Measurements from ENCODE around the gene IPMK. TPM values are rescaled to one million over a fixed set of nuclear protein-coding genes. Genes with fewer than 3 reads are reported as not detected.

Gene IPMK
- total and polyA plus RNA-seq, 9 of the 15 experiments (the other 6 are each of a cell fraction or from before 2014, with no cell fraction given) = 0.98 to 4.4 (median 2.7) TPM

- peak; percentile 54 for TF ChIP-seq DACH1 (IDR thresholded peaks at IDR 0.05; ENCODE audit: partially characterized antibody)
- no peak for TF ChIP-seq STAT5B (CRISPR knock-in tag; IDR thresholded peaks at IDR 0.05)
- TF ChIP-seq, protein P1, sequence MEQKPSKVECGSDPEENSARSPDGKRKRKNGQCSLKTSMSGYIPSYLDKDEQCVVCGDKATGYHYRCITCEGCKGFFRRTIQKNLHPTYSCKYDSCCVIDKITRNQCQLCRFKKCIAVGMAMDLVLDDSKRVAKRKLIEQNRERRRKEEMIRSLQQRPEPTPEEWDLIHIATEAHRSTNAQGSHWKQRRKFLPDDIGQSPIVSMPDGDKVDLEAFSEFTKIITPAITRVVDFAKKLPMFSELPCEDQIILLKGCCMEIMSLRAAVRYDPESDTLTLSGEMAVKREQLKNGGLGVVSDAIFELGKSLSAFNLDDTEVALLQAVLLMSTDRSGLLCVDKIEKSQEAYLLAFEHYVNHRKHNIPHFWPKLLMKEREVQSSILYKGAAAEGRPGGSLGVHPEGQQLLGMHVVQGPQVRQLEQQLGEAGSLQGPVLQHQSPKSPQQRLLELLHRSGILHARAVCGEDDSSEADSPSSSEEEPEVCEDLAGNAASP (IDR thresholded peaks at IDR 0.05) = no peak
- TF ChIP-seq BRD4 (IDR thresholded peaks at IDR 0.05) = no peak
- peak; percentile 47; the same call in 1 of the 2 replicates for TF ChIP-seq ETV5 (CRISPR knock-in tag; IDR thresholded peaks at IDR 0.05; ENCODE audit: low read depth)
- no peak for TF ChIP-seq RFX5 (IDR thresholded peaks at IDR 0.05; ENCODE audit: low read depth, low read length)
- TF ChIP-seq, protein P2, sequence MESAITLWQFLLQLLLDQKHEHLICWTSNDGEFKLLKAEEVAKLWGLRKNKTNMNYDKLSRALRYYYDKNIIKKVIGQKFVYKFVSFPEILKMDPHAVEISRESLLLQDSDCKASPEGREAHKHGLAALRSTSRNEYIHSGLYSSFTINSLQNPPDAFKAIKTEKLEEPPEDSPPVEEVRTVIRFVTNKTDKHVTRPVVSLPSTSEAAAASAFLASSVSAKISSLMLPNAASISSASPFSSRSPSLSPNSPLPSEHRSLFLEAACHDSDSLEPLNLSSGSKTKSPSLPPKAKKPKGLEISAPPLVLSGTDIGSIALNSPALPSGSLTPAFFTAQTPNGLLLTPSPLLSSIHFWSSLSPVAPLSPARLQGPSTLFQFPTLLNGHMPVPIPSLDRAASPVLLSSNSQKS (CRISPR knock-in tag; IDR thresholded peaks at IDR 0.05) = no peak
- peak; percentile 97 for TF ChIP-seq MEIS2 (IDR thresholded peaks at IDR 0.05; ENCODE audit: partially characterized antibody)
- TF ChIP-seq XRCC3 (IDR thresholded peaks at IDR 0.05) = no peak
- TF ChIP-seq ZNF217 (CRISPR knock-in tag; IDR thresholded peaks at IDR 0.05) = no peak
- TF ChIP-seq EHMT2 (IDR thresholded peaks at IDR 0.05) = no peak
- no peak for TF ChIP-seq FUS (optimal IDR thresholded peaks at IDR 0.05; ENCODE audit: low read depth, low read length)
- TF ChIP-seq ZNF644 (tag; IDR thresholded peaks at IDR 0.05; ENCODE audit: low read depth) = no peak; the same call in 1 of the 2 replicates
- TF ChIP-seq KAT7 (CRISPR knock-in tag; IDR thresholded peaks at IDR 0.05; ENCODE audit: borderline replicate concordance) = no peak
- TF ChIP-seq SRSF9 (IDR thresholded peaks at IDR 0.05; ENCODE audit: borderline replicate concordance, low read depth, low read length) = no peak
- peak; percentile 51; the same call in 1 of the 2 replicates for TF ChIP-seq GABPB1 (CRISPR knock-in tag; IDR thresholded peaks at IDR 0.05)
- TF ChIP-seq SRSF7 (optimal IDR thresholded peaks at IDR 0.05; ENCODE audit: low read depth, low read length) = no peak
- peak; percentile 89 for TF ChIP-seq SP1 (CRISPR knock-in tag; IDR thresholded peaks at IDR 0.05)
- no peak for TF ChIP-seq MECOM (CRISPR knock-in tag; IDR thresholded peaks at IDR 0.05)
- no peak for TF ChIP-seq ZEB2 (IDR thresholded peaks at IDR 0.05)
- no peak for TF ChIP-seq HDGF (IDR thresholded peaks at IDR 0.05)
- TF ChIP-seq PRDM10 (IDR thresholded peaks at IDR 0.05; ENCODE audit: partially characterized antibody) = peak; percentile 2
- peak; percentile 93 for TF ChIP-seq SUPT5H (IDR thresholded peaks at IDR 0.05)
- peak in 1 of 2 experiments; percentile 51; a peak in 1 of 4 replicates for TF ChIP-seq SIN3A (IDR thresholded peaks at IDR 0.05; ENCODE audit: borderline replicate concordance in 2 of 2, control insufficient read depth in 1 of 2, low read depth in 2 of 2, low read length in 2 of 2)
- no peak for TF ChIP-seq SMARCA5 (IDR thresholded peaks at IDR 0.05)
Measured at GRCh38 chr10:58268946-58269781, 1.5 kb upstream of the IPMK start, which contains the start of gene CISD1 (continued).
